NK-92 (cell line): ENCODE measurements around the gene GHDC.

Source experiments
- DNase-seq: peaks from one replicate; lab custom pipeline; 2025; ENCODE audit not compliant: unreplicated experiment; lab: John Stamatoyannopoulos, UW

Gene GHDC

DNA sequence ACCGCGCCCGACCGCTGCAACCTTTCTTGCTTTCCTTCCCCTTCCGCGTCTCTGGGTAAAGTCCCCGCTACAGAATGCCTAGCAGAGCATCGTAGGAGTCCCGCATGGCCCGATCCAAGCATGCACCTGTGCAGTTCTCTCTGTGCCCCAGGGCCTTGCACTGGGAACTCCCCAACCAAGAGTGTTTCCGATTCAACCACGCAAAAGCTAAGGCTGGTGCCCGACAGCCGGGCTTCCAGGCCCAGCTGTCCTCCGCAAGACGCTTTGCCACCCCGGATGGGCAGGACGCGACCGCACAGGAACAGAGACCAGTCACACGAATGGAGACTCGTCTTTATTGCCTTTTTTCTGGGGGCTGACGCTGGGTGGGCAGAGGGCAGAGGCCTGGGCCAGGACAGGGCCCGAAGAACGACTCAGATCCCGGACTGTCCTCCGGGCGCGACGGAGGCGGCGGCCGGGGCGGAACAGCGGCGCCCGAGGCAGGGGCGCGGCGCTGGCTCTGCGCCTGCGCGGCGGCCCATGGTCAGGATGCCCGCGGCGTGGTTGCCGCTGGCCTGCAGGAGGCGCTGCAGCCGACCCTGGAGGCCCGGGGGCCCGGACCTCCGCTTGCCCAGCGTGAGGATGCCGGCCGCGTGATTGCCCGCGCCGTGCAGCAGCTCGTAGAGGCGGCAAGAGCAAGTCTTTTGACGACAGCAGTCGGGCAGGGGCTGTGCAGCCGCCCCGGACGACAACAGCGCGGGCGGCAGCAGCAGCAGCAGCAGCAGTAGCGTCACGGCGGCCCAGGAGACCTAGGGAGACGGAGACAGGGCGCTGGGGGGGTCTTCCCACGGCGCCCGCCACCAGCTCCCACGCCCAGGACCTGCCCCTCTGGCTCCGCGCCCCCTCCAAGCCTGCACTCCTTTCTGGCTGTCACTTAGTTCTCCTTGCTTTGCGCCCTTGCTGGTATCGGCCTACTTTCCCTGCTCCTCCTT is 10.3 kb downstream of the GHDC start:
- DNase-seq = no peak

DNA sequence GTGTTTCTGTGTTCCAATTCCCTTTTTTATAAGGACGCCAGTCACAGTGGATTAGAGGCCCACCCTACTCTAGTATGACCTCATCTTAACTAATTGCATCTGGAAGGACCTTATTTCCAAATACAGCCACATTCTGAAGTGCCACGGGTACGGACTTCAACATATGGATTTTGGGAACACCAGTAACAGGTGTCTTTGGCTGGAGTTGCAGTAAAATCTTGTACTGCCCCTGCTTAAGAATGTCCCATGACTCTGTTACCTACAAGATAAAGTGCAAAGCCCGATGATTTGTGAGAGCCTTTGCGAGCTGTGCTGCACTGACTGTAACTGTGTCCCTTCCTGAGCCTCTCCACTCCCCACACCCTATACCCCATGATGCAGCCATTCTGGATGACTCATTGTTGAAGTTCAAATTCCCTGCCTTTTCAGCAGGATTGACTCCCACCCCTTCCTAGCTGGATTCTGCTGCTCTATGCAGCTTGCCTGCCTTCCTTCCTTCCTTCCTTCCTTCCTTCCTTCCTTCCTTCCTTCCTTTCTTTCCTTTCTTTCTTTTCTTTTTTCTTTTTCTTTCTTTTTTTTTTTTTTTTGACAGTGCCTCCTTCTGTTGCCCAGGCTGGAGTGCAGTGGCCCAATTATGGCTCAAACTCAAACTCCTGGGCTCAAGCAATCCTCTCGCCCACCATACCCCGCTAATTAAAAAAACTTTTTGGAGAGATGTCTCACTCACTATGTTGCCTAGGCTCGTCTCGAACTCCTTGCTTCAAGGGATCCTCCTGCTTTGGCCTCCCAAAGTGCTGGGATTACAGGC is 11.2 kb downstream of the GHDC start:
- no peak for DNase-seq

DNA sequence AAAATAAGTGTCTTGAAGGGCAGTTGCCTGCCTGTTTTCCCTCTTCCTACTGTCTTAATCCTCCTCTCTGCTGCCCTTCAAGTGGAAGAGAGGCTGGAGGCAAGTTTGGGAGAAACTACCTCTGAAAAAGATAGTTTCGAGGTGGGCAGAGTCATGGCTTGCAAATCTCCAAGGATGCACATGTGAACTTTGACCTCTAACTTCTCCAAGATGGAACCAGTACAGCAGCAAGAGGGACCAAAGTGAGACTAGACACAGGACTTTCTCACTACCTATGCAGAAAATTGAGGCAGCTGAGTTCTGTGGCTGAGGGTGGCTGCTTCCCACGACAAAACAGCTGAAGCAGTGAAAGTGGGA is 12.5 kb downstream of the GHDC start:
- no peak for DNase-seq

DNA sequence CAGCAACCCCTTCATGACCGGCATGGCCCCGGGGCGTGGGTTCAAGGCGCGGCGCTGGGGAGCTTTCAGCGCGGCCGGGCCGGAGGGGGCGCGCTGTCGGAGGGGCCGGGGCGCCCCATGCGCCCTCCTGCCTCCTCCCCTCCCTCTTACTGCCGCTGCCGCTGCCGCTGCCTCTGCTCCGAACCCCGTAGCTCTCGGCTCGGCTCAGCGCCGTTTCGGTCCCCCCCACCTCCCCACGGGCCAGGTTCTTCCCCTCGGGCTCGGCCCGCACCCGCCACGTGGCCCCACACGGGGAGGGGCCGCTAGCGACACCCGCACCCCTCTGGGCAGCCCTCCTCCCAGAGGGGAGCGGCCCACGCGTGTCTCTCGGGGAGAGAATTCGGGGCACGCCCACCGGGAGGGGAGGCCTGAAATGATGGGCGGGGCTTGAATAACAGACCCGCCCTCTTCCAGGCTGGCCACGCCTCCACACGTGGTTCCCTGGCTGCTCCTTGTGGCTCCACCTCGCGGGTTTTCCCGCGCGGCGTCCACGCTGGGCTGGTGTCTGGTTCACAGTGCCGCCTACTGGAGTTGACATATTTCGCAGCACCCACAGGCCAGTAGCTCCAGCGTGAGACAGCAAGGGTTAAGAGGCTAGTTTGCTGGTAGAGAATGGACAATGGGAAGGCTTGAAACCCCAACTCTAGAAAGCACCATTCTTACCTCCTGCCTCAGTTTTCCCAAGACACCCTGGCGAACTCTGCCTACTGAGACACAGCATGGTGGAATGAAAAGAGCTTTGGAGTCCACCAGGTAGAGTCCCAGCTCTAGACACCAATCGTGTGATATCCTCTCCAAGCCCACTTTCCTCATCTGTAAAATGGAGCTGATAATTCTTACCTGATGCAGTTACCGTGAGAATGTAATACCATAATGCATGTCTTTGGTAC is 13.1 kb downstream of the GHDC start, which contains the start of gene KCNH4:
KCNH4 (minus strand) TSS at position 221 of the 929 bp plus-strand sequence; CDS start at position 24, 197 bp downstream.
- DNase-seq = no peak

DNA sequence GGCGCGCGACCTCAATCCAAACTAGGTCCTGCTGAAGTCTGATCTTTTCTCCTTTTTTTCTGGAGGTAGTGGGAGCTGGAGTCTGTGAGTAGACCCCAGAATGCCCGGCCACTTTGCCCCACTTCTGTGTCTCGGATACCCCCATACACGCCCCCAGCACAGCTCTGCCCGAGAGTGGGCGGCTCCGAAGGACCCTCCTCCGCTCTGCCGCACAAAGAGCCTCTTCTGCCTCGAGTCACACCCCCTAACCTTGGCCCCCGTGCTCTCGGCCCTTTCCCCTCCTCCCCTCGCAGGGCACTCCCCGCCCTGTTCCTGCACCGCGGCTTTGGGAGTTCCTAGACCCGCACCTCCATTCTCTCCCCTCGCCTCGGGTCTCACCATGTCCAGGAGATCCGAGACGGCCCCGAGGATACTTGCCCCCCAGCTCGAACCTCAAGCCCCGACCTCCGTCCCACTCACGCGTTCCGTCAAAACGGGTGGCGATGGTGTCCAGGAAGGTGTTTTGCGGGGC is 13.8 kb downstream of the GHDC start:
- DNase-seq = no peak

DNA sequence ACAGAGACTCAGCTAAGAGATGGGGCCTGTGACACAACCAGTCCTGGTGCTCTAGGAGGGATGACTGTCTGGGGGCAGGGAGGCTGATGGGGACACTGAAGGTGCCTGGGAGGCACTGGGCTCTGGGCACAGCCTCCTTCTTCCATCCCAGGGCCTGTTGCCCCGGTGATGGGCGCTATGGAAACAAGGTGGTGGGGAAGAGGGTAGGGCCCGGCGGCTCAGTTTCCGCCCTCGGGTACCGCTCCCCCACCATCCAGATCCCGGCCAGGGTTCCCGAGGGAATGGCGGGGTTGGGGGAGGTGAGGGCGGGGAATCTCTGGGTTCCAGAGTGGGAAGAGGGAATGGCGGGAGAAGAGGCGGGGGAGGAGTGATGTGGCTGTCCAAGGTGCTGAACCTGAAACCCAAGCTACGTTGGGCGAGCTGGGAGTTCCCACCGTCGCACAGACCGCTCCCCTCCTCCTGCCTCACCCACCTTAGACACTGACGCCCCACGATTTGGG is 14.3 kb downstream of the GHDC start:
- DNase-seq = no peak

DNA sequence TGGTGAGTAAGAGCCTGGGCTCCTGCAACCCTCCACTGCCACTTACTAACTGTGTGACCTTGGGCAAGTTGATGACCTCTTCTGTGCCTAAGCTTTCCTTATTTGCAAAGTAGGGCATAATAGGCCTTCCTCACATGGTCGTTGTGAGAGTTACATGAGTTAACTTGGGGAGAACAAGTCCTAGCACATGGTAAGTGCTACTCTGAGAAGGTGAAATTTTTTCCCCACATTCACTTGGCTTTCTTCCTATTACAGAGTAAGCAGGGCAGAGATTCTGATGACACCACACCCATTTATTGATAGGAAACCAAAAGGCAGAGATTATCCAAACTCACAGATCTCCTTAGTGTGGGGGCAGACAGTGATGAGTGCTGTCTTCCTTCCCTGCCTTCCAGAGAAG is 15.0 kb downstream of the GHDC start:
- no peak for DNase-seq

DNA sequence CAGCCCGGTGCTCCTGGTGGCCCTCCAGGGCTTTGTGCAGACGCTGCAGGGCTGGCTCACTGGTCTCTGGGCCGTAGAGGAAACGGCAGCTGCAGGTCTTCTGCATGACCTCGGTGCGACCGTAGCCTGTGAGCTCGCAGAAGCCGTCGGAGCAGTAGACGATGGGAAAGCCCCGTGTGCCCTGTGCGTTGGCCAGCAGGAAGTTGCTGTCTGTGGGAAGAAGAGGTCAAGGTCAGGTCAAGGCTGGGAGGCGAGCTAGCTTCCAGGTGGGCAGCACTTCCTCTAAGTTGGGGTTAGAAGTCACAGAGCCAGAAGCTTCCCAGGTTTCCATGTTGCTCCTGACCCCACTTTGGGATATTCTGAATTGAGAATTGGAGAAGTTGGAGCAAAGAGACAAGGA is 15.5 kb downstream of the GHDC start:
- no peak for DNase-seq

DNA sequence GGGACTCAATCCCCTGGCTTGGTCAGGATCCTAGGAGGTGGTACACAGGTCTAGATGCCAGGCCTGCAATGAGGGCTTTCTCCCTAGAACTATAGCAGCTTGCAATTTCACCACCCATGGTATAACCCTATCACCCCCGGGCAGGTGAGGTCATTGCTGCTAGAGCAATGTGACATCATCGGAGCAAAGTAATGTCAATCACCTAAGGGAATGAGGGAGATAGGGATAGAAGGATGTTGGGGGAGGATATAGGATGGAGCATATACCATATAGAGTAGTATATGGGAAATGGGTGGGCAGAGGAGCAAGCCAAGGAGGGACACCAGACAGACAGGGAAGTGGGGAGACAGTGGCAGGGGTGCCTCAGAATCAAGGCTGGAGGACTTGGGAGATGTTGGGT is 16.6 kb downstream of the GHDC start:
- DNase-seq = no peak

DNA sequence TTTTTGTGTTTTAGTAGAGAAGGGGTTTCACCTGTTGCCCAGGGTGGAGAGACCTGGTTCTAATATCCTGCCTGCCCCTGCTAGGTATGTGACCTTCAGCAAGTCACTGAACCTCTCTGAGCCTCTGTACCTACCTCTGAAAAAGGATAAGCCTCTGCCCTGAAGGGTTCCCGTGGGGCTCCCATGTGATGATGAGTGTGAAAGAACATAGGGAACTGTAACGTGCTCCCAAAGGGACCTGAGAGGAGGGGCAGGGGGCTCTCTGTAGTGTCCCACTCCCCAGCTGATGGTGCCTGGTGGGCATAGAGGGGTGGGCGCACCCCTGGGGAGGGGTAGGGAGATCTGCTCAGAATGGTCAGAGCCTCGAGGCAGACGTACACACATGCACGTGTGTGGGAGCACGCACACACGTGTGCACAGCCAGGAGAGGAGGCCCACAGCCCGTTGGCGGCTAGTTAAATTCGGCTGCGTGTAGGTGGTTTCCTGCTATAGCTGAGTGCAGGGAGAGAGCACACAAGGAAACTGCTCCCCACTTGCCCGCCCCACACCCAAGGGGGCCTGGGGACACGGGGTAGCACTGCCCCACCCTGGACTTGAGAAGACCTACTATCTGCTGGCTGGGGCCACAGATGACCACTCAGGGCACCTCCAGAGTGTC is 20.0 kb downstream of the GHDC start:
- no peak for DNase-seq

DNA sequence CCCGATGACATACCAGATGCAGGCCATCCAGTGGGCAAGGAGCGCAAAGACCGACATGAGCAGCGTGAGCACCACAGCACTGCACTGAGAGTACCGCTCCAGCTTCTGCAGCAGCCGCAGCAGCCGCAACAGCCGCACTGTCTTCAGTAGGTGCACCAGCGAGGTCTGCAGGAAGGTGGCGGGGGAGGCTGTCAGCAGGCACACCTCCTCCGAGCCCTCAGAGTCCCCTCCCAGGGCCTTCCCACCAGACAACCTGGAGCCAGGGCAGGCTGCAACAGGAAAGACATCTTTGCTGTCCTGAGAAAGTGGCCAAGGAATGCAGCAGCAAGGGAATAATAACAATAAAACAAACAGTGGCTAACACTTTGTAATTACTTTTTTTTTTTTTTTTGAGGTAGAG is 22.5 kb downstream of the GHDC start:
- DNase-seq = no peak

DNA sequence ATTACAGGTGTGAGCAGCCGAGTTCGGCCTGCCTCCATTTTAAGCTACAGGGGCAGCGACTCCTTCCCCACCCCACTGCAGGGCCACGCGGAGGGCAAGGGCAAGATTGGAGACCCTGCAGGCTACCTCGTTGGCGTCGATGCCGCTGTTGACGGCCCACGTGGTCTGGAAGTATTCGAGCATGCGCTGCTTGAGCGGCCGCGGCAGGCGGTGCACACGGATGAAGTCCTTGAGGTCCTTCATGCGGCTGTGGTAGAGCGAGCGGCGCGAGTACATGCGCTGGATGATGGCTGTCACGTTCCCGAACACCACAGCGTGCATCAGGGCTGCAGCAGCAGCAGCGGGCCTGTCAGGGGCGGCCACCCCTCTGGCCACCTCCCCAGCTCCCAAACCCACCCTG is 24.9 kb downstream of the GHDC start:
- no peak for DNase-seq

DNA sequence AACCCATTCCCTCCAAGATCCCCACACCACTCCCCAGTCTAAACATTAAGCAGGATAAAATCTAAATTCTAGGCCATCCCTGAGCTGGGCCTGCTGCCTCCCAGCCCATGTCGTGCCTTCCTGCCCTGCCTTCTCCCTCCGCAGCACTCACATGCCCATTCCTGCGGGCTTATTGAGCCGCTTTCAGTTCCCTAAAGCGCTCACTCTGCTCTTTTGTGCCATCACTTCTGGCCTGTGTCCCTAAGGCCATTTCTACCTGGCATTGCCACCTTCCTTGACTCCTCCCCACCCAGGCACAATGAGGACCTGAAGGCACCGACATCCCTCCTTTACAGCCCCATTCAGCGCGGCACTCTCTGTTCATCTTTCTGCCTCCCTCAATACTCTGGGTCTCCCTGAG is 26.5 kb downstream of the GHDC start:
- no peak for DNase-seq

DNA sequence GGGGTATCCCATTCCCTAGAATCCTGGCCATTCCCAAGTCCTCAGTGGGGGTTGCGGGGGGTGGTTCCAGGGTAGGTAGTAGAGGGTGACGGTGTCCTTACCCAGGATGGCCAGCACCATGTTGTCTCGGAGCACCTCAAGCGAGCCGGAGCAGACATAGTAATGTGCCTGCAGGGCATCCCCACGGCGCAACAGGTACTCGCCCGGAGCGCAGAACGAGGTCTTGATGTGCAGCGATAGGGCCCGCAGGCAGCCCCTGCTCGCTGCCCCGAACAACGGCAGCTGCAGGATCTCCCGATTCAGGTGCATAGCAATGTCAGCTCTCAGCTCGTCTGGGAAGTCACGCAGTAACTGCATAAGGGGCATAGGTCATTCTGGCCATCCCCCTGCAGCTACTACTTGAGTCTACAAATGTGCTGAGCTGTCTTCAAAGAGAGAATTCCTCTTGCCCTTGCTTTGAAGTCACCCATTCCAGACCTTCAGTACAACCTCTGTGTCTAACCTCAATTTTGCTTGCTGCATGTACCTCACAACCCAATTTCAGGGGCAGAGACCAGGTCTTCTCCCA is 28.0 kb downstream of the GHDC start:
- DNase-seq = no peak

DNA sequence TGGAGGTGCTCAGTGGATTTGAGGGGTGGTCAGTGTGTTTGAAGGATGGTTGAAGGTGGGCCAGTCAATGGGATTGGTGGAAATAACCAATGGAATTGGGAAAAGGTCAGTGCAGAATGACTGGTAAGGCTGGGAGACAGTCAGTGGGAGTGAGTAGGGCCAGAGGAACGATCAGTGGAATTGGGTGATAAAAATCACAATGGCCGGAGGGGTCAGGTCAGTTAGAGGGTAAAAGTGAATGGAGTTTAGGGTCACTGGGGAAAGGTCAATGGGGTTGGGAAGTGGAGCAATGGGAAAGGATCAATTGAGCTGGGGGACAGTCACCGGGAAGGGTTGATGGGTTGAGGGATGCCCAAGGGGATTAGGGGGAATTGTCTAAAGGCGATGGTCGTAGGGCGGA is 28.5 kb downstream of the GHDC start:
- DNase-seq = no peak

DNA sequence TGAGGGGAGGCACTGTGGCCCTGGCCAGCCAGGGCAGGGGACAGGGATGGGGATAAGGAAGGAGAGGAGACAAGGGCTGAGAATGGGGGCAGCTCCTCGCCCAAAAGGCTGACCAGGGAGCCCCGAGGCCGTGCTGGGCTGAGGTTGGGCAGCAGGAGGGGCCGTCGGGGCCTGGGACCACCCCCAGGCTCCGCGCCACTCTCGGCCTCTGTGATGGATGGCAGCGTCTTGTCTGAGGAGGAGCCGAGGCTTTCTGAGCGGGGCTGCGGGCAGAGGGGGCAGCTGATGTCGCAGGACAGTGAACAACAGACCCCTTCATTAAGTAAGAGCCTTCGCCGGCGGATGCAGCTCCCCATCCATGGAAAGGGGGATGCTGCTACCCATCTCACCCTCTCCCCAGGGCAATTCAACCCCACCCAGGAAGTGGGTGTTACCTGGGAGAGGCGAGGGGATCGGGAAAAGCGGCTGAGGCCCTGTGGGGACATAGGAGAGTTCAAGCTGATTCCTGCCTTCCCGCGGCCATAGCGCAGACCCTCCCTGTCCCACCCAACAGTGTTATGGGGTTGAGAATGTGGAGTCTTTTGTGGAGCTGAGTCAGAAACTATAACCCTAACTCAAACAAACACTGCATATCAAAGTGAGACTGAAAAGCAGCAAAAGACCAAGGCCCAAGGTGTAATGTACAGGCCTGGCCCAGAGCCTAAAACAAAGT is 30.4 kb downstream of the GHDC start:
- DNase-seq = no peak

DNA sequence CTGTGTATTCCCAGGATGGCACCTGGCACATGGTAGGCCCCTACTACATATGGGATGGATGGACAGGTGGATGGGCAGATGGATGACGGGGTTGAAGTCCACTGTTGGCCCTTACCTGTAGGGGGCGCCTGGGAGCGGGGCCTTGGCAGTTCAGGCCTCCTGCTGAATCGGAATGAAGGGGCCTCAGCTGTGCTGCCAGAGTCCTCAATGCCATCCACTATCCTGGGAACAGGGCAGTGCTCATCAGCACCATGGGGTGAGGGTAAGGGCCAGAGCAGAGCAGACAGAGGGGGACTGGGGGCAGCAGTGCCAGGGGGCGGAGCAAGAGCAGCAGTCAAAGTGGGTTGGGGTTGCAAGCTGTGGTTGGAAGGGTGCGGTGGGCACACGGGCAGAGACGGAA is 31.2 kb downstream of the GHDC start:
- DNase-seq = no peak

DNA sequence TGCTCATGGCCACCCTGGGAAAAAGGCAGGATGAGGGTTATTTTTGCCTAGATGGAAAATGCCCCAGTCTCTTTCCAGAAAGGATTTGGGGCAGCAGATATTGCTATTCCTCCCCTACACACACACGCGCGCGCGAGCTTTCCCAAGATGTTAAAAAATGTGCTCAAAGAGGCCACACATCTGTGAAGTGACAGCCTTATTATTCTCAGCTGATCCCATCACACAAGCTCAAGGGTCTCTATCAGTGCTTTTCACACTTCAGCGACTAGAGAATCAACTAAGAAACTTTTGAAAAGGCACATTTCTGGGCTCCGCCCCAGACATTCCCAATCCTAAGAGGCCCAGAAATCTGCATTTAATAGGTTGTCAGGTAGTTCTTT is 33.8 kb downstream of the GHDC start:
- DNase-seq = no peak
